Activated T-cell treated with anti-CD3 and anti-CD28 coated beads for 48 hours (primary cell): ENCODE results near the gene C6orf47.

ENCODE experiments used
- DNase-seq: peaks from one replicate; pipeline ENCODE4 v3.0.0-alpha.2; 2020; ENCODE audit warnings: low read depth

The C6orf47 gene

DNA sequence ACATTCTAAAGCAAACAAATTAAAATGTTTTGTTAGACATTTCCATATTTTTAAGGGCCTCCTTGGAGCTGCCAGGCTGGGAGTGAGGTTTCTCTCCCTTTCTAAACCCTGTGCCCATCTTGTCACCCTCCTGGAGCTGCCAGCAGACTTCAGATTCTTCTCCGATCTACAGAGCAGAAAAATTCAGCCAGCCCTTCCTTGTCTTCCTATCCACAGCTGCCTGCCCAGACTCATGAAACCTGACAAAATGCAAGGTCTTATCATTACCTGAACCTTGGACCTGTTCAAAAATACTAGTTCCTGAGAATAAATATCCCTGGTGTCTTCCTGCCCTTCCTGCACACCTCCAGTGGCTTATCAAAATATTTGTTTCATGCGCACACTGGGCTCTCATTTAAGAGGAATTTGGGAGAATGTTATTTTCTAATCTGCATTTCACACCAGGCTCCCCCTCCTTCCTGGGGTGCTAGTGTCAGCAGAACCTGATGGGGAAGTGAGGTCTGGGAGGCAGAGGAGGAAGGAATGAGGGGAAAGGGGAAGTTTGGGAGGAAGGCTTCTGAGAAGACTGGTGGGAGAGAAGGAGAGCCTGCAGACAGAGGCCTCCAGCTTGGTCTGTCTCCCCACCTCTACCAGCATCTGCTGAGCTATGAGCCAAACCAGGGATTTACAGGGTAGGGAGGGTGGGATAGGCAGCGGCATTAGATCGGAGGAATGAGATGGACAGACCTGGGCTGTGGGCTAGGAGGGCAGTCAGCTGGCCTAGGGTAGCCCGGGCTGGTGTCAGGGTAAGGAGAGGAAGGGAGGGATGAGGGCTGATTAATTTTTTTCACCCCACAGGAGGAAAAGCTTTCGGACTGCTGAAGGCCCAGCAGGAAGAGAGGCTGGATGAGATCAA lies 45.6 kb downstream of the C6orf47 start, which contains the start of gene AIF1:
Gene AIF1 (plus strand): TSS at position 551 of the 895 bp plus-strand sequence. CDS start 96 bp downstream, at position 647.
- DNase-seq: no peak

GRCh38 chr6:31614075-31614619 lies 46.4 kb downstream of the C6orf47 start:
- DNase-seq: no peak

DNA sequence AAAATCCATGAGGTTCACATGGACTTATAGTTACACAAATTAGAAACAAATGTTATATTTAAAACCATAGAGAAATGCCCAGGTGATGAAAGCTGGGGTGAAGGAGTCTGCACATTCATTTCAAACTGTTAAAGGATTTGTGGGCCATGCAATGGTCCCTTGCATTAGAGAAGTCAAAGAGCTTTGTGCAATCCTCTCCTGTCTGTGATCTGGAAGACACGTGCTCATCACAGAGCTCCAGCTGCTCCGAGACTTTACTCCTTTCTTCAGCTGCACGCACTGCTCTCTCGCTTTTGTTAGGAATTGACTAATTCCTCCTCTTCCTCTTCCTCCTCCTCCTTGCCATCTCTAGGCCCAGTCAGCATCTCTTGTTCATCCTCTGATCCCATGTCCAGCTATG lies 49.6 kb downstream of the C6orf47 start:
- no peak for DNase-seq

GRCh38 chr6:31609519-31610406 lies 50.8 kb downstream of the C6orf47 start:
- DNase-seq: no peak
